ENCODE data around the gene ZNF766. TPM values are rescaled to one million over a fixed set of nuclear protein-coding genes. Genes with fewer than 3 reads are reported as not detected.
"Not testable (repeated sequence)": the region's sequence is repeated elsewhere in the genome, so short reads cannot be mapped to it uniquely, and the experiment has no call there.

The ZNF766 gene
- total and polyA plus RNA-seq, 4 experiments from 2014 or later, result 53.6 to 61.7 (median 55.9) TPM

GRCh38 chr19:52273301-52273700 lies 3.9 kb downstream of the ZNF766 start:
- H3K4me3 Mint-ChIP-seq, result peak overlapping the region in 3 of 8 donors; percentile 36 to 48 (median 40)
- Histone ChIP-seq H3K27me3 (ENCODE audit: insufficient read depth, low read length) (no peaks in the 10 kb centered on the region), H3K9me3 (ENCODE audit: control insufficient read depth in 1 of 2, low read length in 2 of 2) (peaks cover 3 to 8% of the 10 kb centered on the region in 2 donors), H3K4me1 (ENCODE audit: insufficient read depth, low read length) (peaks cover 50% of the 10 kb centered on the region), H3K4me3 (ENCODE audit: low read length in 2 of 2) (no peak overlapping the region), H3K27ac (ENCODE audit: low read depth, low read length) (no peak overlapping the region), H3K36me3 (ENCODE audit: insufficient read depth, low read length) (peaks cover 13% of the 10 kb centered on the region)
- H3K4me1 Mint-ChIP-seq, result peaks cover 44 to 86% (median 60%) of the 10 kb centered on the region in 4 donors
- H3K27ac Mint-ChIP-seq, result peak overlapping the region in 3 of 7 donors; percentile 24 to 66 (median 27)
- ChIA-PET CTCF (ENCODE audit: partially characterized antibody) (no interaction called here), POLR2A (ENCODE audit: partially characterized antibody) (interaction anchor here (1.3 kb wide), 1 partner anchor 23 kb away, joined by 3 read pairs; no protein-coding TSS in a partner anchor)
- H3K27me3 Mint-ChIP-seq, result no peaks in the 10 kb centered on the region
- H3K36me3 Mint-ChIP-seq, result peaks cover 63 to 67% of the 10 kb centered on the region in 2 donors
- intact Hi-C loops (cut with micrococcal nuclease), result no loop called here
- no peak for DNase-seq
- peaks cover 0 to 64% (median 29%) of the 10 kb centered on the region in 8 donors for H3K9me3 Mint-ChIP-seq

- Histone ChIP-seq H3K27me3 (ENCODE audit: insufficient read depth, low read length) (no peaks in the 10 kb centered on the region), H3K4me3 (ENCODE audit: low read length in 2 of 2) (no peak overlapping the region), H3K4me1 (ENCODE audit: insufficient read depth, low read length) (peaks cover 45% of the 10 kb centered on the region), H3K36me3 (ENCODE audit: insufficient read depth, low read length) (peaks cover 13% of the 10 kb centered on the region), H3K9me3 (ENCODE audit: control insufficient read depth in 1 of 2, low read length in 2 of 2) (peaks cover 3 to 8% of the 10 kb centered on the region in 2 donors), H3K27ac (ENCODE audit: low read depth, low read length) (no peak overlapping the region)
- Mint-ChIP-seq H3K27me3 (no peaks in the 10 kb centered on the region), H3K9me3 (peaks cover 0 to 73% (median 37%) of the 10 kb centered on the region in 8 donors), H3K27ac (peak overlapping the region in 2 of 7 donors; percentile 16 to 51), H3K36me3 (peaks cover 72 to 76% of the 10 kb centered on the region in 2 donors), H3K4me1 (peaks cover 41 to 91% (median 65%) of the 10 kb centered on the region in 4 donors), H3K4me3 (peak overlapping the region in 5 of 8 donors; percentile 5 to 64 (median 48))
- intact Hi-C loops (cut with micrococcal nuclease), result no loop called here
- POLR2A ChIA-PET (ENCODE audit: partially characterized antibody), result no interaction called here
- DNase-seq, result no peak
- CTCF ChIA-PET (ENCODE audit: partially characterized antibody), result no interaction called here
Measured at GRCh38 chr19:52274191-52274590, 4.8 kb downstream of the ZNF766 start.

DNA sequence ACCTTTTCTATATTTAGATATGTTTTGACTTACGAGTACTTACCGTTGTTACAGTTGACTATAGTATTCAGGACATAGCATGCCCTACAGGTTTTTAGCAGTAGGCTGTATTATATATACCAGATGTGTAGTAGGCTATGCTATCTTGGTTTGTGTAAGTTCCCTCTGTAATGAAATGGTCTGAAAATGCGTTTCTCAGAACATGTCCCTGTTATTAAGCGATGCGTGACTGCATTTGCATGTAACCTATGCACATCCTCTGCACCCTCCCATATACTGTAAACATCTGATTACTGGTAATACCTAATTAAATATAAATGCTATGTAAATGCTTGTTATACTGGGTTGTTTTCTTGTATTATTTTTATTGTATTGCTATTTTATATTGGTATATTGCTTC lies 6.6 kb downstream of the ZNF766 start:
- peak overlapping the region in 2 of 8 donors; percentile 26 to 46 for H3K4me3 Mint-ChIP-seq
- ChIA-PET CTCF (ENCODE audit: partially characterized antibody) (no interaction called here), POLR2A (ENCODE audit: partially characterized antibody) (no interaction called here)
- Histone ChIP-seq H3K27me3 (ENCODE audit: insufficient read depth, low read length) (no peaks in the 10 kb centered on the region), H3K27ac (ENCODE audit: low read depth, low read length) (no peak overlapping the region), H3K4me3 (ENCODE audit: low read length in 2 of 2) (no peak overlapping the region), H3K36me3 (ENCODE audit: insufficient read depth, low read length) (peaks cover 13% of the 10 kb centered on the region), H3K9me3 (ENCODE audit: control insufficient read depth in 1 of 2, low read length in 2 of 2) (peaks cover 3 to 8% of the 10 kb centered on the region in 2 donors), H3K4me1 (ENCODE audit: insufficient read depth, low read length) (peaks cover 37% of the 10 kb centered on the region)
- intact Hi-C loops (cut with micrococcal nuclease), result no loop called here
- H3K27ac Mint-ChIP-seq, result no peak overlapping the region
- H3K27me3 Mint-ChIP-seq, result no peaks in the 10 kb centered on the region
- DNase-seq, result no peak
- peaks cover 0 to 70% (median 40%) of the 10 kb centered on the region in 8 donors for H3K9me3 Mint-ChIP-seq
- H3K4me1 Mint-ChIP-seq, result peaks cover 36 to 75% (median 57%) of the 10 kb centered on the region in 4 donors
- peaks cover 60 to 70% of the 10 kb centered on the region in 2 donors for H3K36me3 Mint-ChIP-seq

DNA sequence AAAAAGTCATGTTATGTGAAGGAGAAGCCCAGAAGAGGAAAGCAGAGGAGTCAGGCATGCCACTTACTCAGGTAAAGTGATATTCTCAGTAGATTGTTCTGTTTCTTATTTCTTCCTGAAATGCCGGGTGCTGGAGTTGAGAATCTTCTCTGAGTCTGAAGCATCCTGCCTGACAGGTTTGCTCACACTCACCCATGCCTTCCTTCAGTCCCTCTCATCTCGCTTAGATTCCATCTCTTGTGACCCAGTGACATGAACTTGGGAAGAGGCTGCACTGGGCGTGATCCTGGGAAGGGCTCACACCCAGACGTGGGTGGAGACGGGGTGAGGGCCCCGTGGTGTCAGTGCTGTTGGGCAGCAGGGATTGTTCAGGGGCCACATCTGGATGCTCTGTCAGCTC lies 8.1 kb downstream of the ZNF766 start:
- H3K4me1 ChIP-seq (ENCODE audit: insufficient read depth, low read length), result peaks cover 25% of the 10 kb centered on the region
- Mint-ChIP-seq H3K36me3 (peaks cover 66 to 72% of the 10 kb centered on the region in 2 donors), H3K4me1 (peaks cover 29 to 61% (median 47%) of the 10 kb centered on the region in 4 donors), H3K27me3 (no peaks in the 10 kb centered on the region), H3K4me3 (peak overlapping the region in 1 of 8 donors; percentile 47), H3K27ac (peak overlapping the region in 1 of 7 donors; percentile 23), H3K9me3 (peaks cover 0 to 76% (median 44%) of the 10 kb centered on the region in 8 donors)
- peaks cover 20% of the 10 kb centered on the region for H3K36me3 ChIP-seq (ENCODE audit: insufficient read depth, low read length)
- no peak overlapping the region for H3K4me3 ChIP-seq (ENCODE audit: low read length in 2 of 2)
- H3K27ac ChIP-seq (ENCODE audit: low read depth, low read length), result no peak overlapping the region
- no peaks in the 10 kb centered on the region for H3K27me3 ChIP-seq (ENCODE audit: insufficient read depth, low read length)
- peaks cover 3 to 8% of the 10 kb centered on the region in 2 donors for H3K9me3 ChIP-seq (ENCODE audit: control insufficient read depth in 1 of 2, low read length in 2 of 2)
- intact Hi-C loops (cut with micrococcal nuclease), result no loop called here
- CTCF ChIA-PET (ENCODE audit: partially characterized antibody), result no interaction called here
- POLR2A ChIA-PET (ENCODE audit: partially characterized antibody), result no interaction called here
- no peak for DNase-seq

- intact Hi-C loops (cut with micrococcal nuclease), result no loop called here
- Mint-ChIP-seq H3K4me1 (peaks cover 0 to 8% (median 4%) of the 10 kb centered on the region in 4 donors), H3K27ac (peak overlapping the region in 1 of 7 donors; percentile 66), H3K9me3 (peaks cover 2 to 80% (median 53%) of the 10 kb centered on the region in 8 donors), H3K36me3 (peaks cover 74 to 89% of the 10 kb centered on the region in 2 donors), H3K4me3 (peak overlapping the region in 2 of 8 donors; percentile 15 to 25), H3K27me3 (no peaks in the 10 kb centered on the region)
- Histone ChIP-seq H3K4me3 (ENCODE audit: low read length in 2 of 2) (no peak overlapping the region), H3K36me3 (ENCODE audit: insufficient read depth, low read length) (peaks cover 60% of the 10 kb centered on the region), H3K9me3 (ENCODE audit: control insufficient read depth in 1 of 2, low read length in 2 of 2) (no peaks in the 10 kb centered on the region), H3K4me1 (ENCODE audit: insufficient read depth, low read length) (no peaks in the 10 kb centered on the region), H3K27ac (ENCODE audit: low read depth, low read length) (no peak overlapping the region), H3K27me3 (ENCODE audit: insufficient read depth, low read length) (no peaks in the 10 kb centered on the region)
- ChIA-PET POLR2A (ENCODE audit: partially characterized antibody) (interaction anchor here (2.1 kb wide), 1 partner anchor 10 kb away, joined by 6 read pairs; the partner anchor contains the start of gene ZNF480), CTCF (ENCODE audit: partially characterized antibody) (no interaction called here)
- no peak for DNase-seq
Measured at GRCh38 chr19:52286256-52286655, 16.9 kb downstream of the ZNF766 start.

DNA sequence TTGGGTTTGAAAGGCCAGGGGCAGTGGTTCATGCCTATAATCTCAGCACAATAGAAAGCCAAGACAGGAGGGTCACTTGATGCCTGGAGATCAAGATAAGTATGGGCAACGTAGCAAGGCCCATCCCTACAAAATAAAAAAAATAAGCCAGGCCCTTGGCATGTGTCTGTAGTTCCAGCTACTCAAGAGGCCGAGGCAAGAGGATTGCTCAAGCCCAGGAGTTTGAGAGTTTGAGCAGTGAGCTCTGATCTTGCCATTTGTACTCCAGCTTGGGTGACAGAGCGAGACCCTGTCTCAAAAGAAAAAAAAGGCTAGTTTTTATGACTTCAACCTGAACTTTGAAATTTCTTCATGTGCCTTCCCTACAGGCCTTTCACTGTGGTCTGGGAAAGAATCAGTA lies 22.4 kb downstream of the ZNF766 start:
- no peak overlapping the region for H3K4me3 Mint-ChIP-seq
- no peak for DNase-seq
- peaks cover 0 to 5% of the 10 kb centered on the region in 2 donors for H3K9me3 ChIP-seq (ENCODE audit: control insufficient read depth in 1 of 2, low read length in 2 of 2)
- no peak overlapping the region for H3K4me3 ChIP-seq (ENCODE audit: low read length in 2 of 2)
- no peaks in the 10 kb centered on the region for H3K27me3 ChIP-seq (ENCODE audit: insufficient read depth, low read length)
- no peak overlapping the region for H3K27ac ChIP-seq (ENCODE audit: low read depth, low read length)
- H3K4me1 Mint-ChIP-seq, result peaks cover 2 to 5% (median 5%) of the 10 kb centered on the region in 4 donors
- peak overlapping the region in 3 of 7 donors; percentile 26 to 53 (median 51) for H3K27ac Mint-ChIP-seq
- peaks cover 13% of the 10 kb centered on the region for H3K36me3 ChIP-seq (ENCODE audit: insufficient read depth, low read length)
- intact Hi-C loops (cut with micrococcal nuclease), result loop anchor here (10.0 kb wide), 2 partner anchors 267 to 903 kb away; partner anchors contain the start of genes ZNF614 and ZNF665
- H3K4me1 ChIP-seq (ENCODE audit: insufficient read depth, low read length), result peaks cover 8% of the 10 kb centered on the region
- H3K27me3 Mint-ChIP-seq, result no peaks in the 10 kb centered on the region
- peaks cover 0 to 66% (median 50%) of the 10 kb centered on the region in 8 donors for H3K9me3 Mint-ChIP-seq
- POLR2A ChIA-PET (ENCODE audit: partially characterized antibody), result no interaction called here
- peaks cover 39 to 47% of the 10 kb centered on the region in 2 donors for H3K36me3 Mint-ChIP-seq
- CTCF ChIA-PET (ENCODE audit: partially characterized antibody), result no interaction called here

GRCh38 chr19:52292946-52293345 lies 23.6 kb downstream of the ZNF766 start:
- H3K4me3 ChIP-seq (ENCODE audit: low read length in 2 of 2); H3K4me3 Mint-ChIP-seq; CTCF ChIA-PET (ENCODE audit: partially characterized antibody); H3K27me3 Mint-ChIP-seq; H3K27ac ChIP-seq (ENCODE audit: low read depth, low read length); H3K27me3 ChIP-seq (ENCODE audit: insufficient read depth, low read length); H3K9me3 ChIP-seq (ENCODE audit: control insufficient read depth in 1 of 2, low read length in 2 of 2); POLR2A ChIA-PET (ENCODE audit: partially characterized antibody); H3K27ac Mint-ChIP-seq; DNase-seq: not testable (repeated sequence)
- Mint-ChIP-seq H3K36me3 (peaks cover 42 to 46% of the 10 kb centered on the region in 2 donors), H3K9me3 (peaks cover 0 to 66% (median 44%) of the 10 kb centered on the region in 8 donors), H3K4me1 (peaks cover 8 to 15% (median 12%) of the 10 kb centered on the region in 4 donors)
- Histone ChIP-seq H3K4me1 (ENCODE audit: insufficient read depth, low read length) (peaks cover 14% of the 10 kb centered on the region), H3K36me3 (ENCODE audit: insufficient read depth, low read length) (peaks cover 13% of the 10 kb centered on the region)
- intact Hi-C loops (cut with micrococcal nuclease), result loop anchor here (10.0 kb wide), 2 partner anchors 268 to 902 kb away; partner anchors contain the start of genes ZNF614 and ZNF665

All from CD4-positive, alpha-beta memory T cell (primary cell).